ENCODE results near the gene FHL5. TPM values are rescaled to one million over a fixed set of nuclear protein-coding genes. Genes with fewer than 3 reads are reported as not detected.

Gene FHL5
- polyA plus RNA-seq, 1 donor from 2014 or later = not detected

- Mint-ChIP-seq H3K36me3 (no peaks in the 10 kb centered on the region), H3K4me1 (no peaks in the 10 kb centered on the region), H3K27me3 (peaks cover 3% of the 10 kb centered on the region), H3K27ac (no peak overlapping the region), H3K9me3 (peaks cover 9 to 16% (median 15%) of the 10 kb centered on the region in 3 donors), H3K4me3 (no peak overlapping the region)
These were observed 7.1 kb downstream of the FHL5 start for GRCh38 chr6:96570053-96570452.

GRCh38 chr6:96571551-96571950, 8.6 kb downstream of the FHL5 start:
- Mint-ChIP-seq H3K4me1 (no peaks in the 10 kb centered on the region), H3K36me3 (no peaks in the 10 kb centered on the region), H3K9me3 (peaks cover 9 to 16% (median 15%) of the 10 kb centered on the region in 3 donors), H3K27ac (no peak overlapping the region), H3K27me3 (peaks cover 4% of the 10 kb centered on the region), H3K4me3 (no peak overlapping the region)

GRCh38 chr6:96575359-96575758, 12.4 kb downstream of the FHL5 start:
- Mint-ChIP-seq H3K27me3 (peaks cover 2% of the 10 kb centered on the region), H3K27ac (no peak overlapping the region), H3K36me3 (no peaks in the 10 kb centered on the region), H3K4me1 (no peaks in the 10 kb centered on the region), H3K4me3 (peak overlapping the region in 1 of 4 donors; percentile 43), H3K9me3 (peaks cover 5 to 6% (median 5%) of the 10 kb centered on the region in 3 donors)

- Mint-ChIP-seq H3K9me3 (peaks cover 2 to 3% (median 3%) of the 10 kb centered on the region in 3 donors), H3K4me1 (no peaks in the 10 kb centered on the region), H3K36me3 (no peaks in the 10 kb centered on the region), H3K4me3 (no peak overlapping the region), H3K27ac (no peak overlapping the region), H3K27me3 (peaks cover 2% of the 10 kb centered on the region)
These were observed 13.3 kb downstream of the FHL5 start for GRCh38 chr6:96576221-96576620.

GRCh38 chr6:96582021-96582420, 19.1 kb downstream of the FHL5 start:
- Mint-ChIP-seq H3K36me3 (no peaks in the 10 kb centered on the region), H3K4me3 (no peak overlapping the region), H3K4me1 (no peaks in the 10 kb centered on the region), H3K27me3 (peaks cover 5% of the 10 kb centered on the region), H3K9me3 (peaks cover 0 to 1% (median 0%) of the 10 kb centered on the region in 3 donors), H3K27ac (no peak overlapping the region)

GRCh38 chr6:96582436-96582835, 19.5 kb downstream of the FHL5 start:
- H3K4me3 Mint-ChIP-seq = no peak overlapping the region
- H3K36me3 Mint-ChIP-seq = no peaks in the 10 kb centered on the region
- H3K4me1 Mint-ChIP-seq = no peaks in the 10 kb centered on the region
- no peak overlapping the region for H3K27ac Mint-ChIP-seq
- peaks cover 5% of the 10 kb centered on the region for H3K27me3 Mint-ChIP-seq
- peaks cover 0 to 1% (median 0%) of the 10 kb centered on the region in 3 donors for H3K9me3 Mint-ChIP-seq

GRCh38 chr6:96604420-96604819, 41.5 kb downstream of the FHL5 start:
- H3K9me3 Mint-ChIP-seq = peaks cover 0 to 2% (median 0%) of the 10 kb centered on the region in 3 donors
- H3K4me3 Mint-ChIP-seq = no peak overlapping the region
- H3K4me1 Mint-ChIP-seq = peaks cover 0 to 4% (median under 1%) of the 10 kb centered on the region in 3 donors
- no peak overlapping the region for H3K27ac Mint-ChIP-seq
- H3K36me3 Mint-ChIP-seq = peaks cover 2% of the 10 kb centered on the region
- H3K27me3 Mint-ChIP-seq = no peaks in the 10 kb centered on the region

- Mint-ChIP-seq H3K27me3 (no peaks in the 10 kb centered on the region), H3K4me1 (peaks cover 24 to 30% (median 24%) of the 10 kb centered on the region in 3 donors), H3K36me3 (peaks cover 2% of the 10 kb centered on the region), H3K4me3 (no peak overlapping the region), H3K27ac (no peak overlapping the region), H3K9me3 (no peaks in the 10 kb centered on the region)
These were observed 45.1 kb downstream of the FHL5 start for GRCh38 chr6:96608074-96608473.

GRCh38 chr6:96610019-96610418, 47.1 kb downstream of the FHL5 start:
- Mint-ChIP-seq H3K4me3 (peak overlapping the region in 1 of 4 donors; percentile 75), H3K27ac (peak overlapping the region in 1 of 3 donors; percentile 69), H3K4me1 (peaks cover 24 to 30% (median 28%) of the 10 kb centered on the region in 3 donors), H3K9me3 (no peaks in the 10 kb centered on the region), H3K36me3 (peaks cover 2% of the 10 kb centered on the region), H3K27me3 (no peaks in the 10 kb centered on the region)

- Mint-ChIP-seq H3K27me3 (peaks cover 2% of the 10 kb centered on the region), H3K36me3 (no peaks in the 10 kb centered on the region), H3K27ac (no peak overlapping the region), H3K4me3 (peak overlapping the region in 2 of 4 donors; percentile 7 to 75), H3K4me1 (peaks cover 24 to 30% (median 28%) of the 10 kb centered on the region in 3 donors), H3K9me3 (no peaks in the 10 kb centered on the region)
These were observed 48.5 kb downstream of the FHL5 start for GRCh38 chr6:96611342-96611991.

- Mint-ChIP-seq H3K27ac (peak overlapping the region in 1 of 3 donors; percentile 11), H3K4me1 (peaks cover 24 to 30% (median 28%) of the 10 kb centered on the region in 3 donors), H3K9me3 (no peaks in the 10 kb centered on the region), H3K4me3 (no peak overlapping the region), H3K27me3 (peaks cover 5% of the 10 kb centered on the region), H3K36me3 (peaks cover 2% of the 10 kb centered on the region)
These were observed 50.5 kb downstream of the FHL5 start for GRCh38 chr6:96613291-96613999.

GRCh38 chr6:96620851-96621250, 57.9 kb downstream of the FHL5 start:
- H3K4me1 Mint-ChIP-seq = peaks cover 3 to 9% (median 9%) of the 10 kb centered on the region in 3 donors
- no peak overlapping the region for H3K4me3 Mint-ChIP-seq
- peaks cover 4% of the 10 kb centered on the region for H3K27me3 Mint-ChIP-seq
- no peak overlapping the region for H3K27ac Mint-ChIP-seq
- no peaks in the 10 kb centered on the region for H3K9me3 Mint-ChIP-seq
- peaks cover 2% of the 10 kb centered on the region for H3K36me3 Mint-ChIP-seq

GRCh38 chr6:96621983-96622382, 59.1 kb downstream of the FHL5 start:
- Mint-ChIP-seq H3K36me3 (peaks cover 2% of the 10 kb centered on the region), H3K27ac (no peak overlapping the region), H3K9me3 (no peaks in the 10 kb centered on the region), H3K4me1 (peaks cover 3 to 12% (median 9%) of the 10 kb centered on the region in 3 donors), H3K27me3 (peaks cover 1% of the 10 kb centered on the region), H3K4me3 (no peak overlapping the region)

- Mint-ChIP-seq H3K27ac (no peak overlapping the region), H3K27me3 (peaks cover 1% of the 10 kb centered on the region), H3K9me3 (no peaks in the 10 kb centered on the region), H3K4me3 (no peak overlapping the region), H3K36me3 (no peaks in the 10 kb centered on the region), H3K4me1 (peaks cover 3 to 14% (median 9%) of the 10 kb centered on the region in 3 donors)
These were observed 62.0 kb downstream of the FHL5 start for GRCh38 chr6:96624957-96625356.

- Mint-ChIP-seq H3K4me1 (peaks cover 3 to 14% (median 9%) of the 10 kb centered on the region in 3 donors), H3K27me3 (peaks cover 1% of the 10 kb centered on the region), H3K9me3 (no peaks in the 10 kb centered on the region), H3K4me3 (no peak overlapping the region), H3K27ac (no peak overlapping the region), H3K36me3 (no peaks in the 10 kb centered on the region)
These were observed 63.9 kb downstream of the FHL5 start for GRCh38 chr6:96626759-96627364.
